SK-N-MC (cell line): Measurements from ENCODE around the gene PDZRN4.
A peak's percentile ranks its signal among the peaks of the same experiment; 100 is the strongest.

Experiments
- DNase-seq: peaks from one replicate; pipeline ENCODE4 v3.0.0-alpha.2; 2011; ENCODE audit warnings: low read depth, low spot score
- H3K27ac ChIP-seq: fragments of 200-600 bp; sonication (generic); 2 replicates; pipeline ENCODE4 v1.5.1; 2016; ENCODE audit warnings: mixed run types
- H3K36me3 ChIP-seq: fragments of 200-600 bp; sonication (generic); 2 replicates; pipeline ENCODE4 v1.6.1; 2017; ENCODE audit warnings: antibody characterized with exemption, low read length, mixed read lengths; ENCODE audit not compliant: insufficient read depth
- H3K4me3 ChIP-seq: fragments of 200-600 bp; sonication (generic); 2 replicates; pipeline ENCODE4 v1.5.1; 2016
- H3K9ac ChIP-seq: fragments of 200-600 bp; sonication (generic); 2 replicates; pipeline ENCODE4 v1.8.0; 2017; ENCODE audit warnings: mixed run types, mixed read lengths; ENCODE audit not compliant: insufficient read length
- H3K9me3 ChIP-seq: fragments of 200-600 bp; sonication (generic); 2 replicates; pipeline ENCODE4 v1.6.1; 2017; ENCODE audit warnings: low read depth, mild to moderate bottlenecking, antibody characterized with exemption, low read length, moderate library complexity, mixed read lengths
- EZH2 ChIP-seq: fragments of 200-600 bp; sonication (generic); IDR thresholded peaks from one replicate; pipeline ENCODE4 v1.6.1; 2017; ENCODE audit warnings: antibody characterized with exemption
- FOXP2 ChIP-seq: optimal IDR thresholded peaks from 2 replicates; pipeline ENCODE3; 2011; ENCODE audit warnings: mild to moderate bottlenecking, moderate library complexity; ENCODE audit not compliant: insufficient read depth; ENCODE audit errors: extremely low read length, control extremely low read depth
- POLR2AphosphoS5 ChIP-seq: IDR thresholded peaks from 2 replicates; pipeline ENCODE4 v1.6.1; 2012; ENCODE audit warnings: mild to moderate bottlenecking, low read depth, low read length, borderline replicate concordance

The PDZRN4 gene

DNA sequence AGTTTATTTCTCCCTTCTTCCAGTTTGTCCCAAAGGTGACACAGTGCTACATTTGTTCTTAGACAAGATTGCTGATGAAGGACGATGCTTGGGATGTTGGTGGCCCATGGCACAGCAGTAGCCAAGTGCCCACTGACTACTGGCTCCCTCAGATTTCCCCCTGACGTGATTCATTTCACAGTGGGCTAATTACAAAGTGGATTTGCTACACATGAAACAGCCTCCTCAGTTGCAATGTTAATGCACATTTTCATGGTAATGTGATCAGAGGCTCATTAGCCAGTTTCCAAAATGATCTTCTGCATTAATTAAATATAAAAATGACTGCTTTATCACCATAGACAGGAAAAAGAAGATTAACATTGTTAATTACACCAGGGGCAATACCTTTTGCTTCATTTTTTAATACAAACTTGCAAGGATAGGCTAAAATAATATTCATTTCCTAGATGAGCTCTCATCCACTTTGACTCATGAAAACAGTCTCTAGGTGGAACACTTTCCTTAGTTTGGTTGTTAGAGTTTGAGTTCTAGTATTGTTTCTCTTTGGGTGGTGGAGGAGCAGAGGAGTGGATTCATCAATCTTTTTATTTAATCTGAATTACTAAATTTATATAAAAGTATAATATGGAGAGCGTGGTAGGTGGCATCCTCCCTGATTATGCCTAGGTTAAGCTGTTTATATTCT, 250.9 kb downstream of the PDZRN4 start:
- Histone ChIP-seq H3K9me3 (no peaks in the 10 kb centered on the region), H3K9ac (no peak overlapping the region), H3K4me3 (no peak overlapping the region), H3K27ac (no peak overlapping the region), H3K36me3 (no peaks in the 10 kb centered on the region)
- TF ChIP-seq POLR2AphosphoS5 = no peak
- no peak for TF ChIP-seq EZH2
- TF ChIP-seq FOXP2 = no peak
- no peak for DNase-seq

DNA sequence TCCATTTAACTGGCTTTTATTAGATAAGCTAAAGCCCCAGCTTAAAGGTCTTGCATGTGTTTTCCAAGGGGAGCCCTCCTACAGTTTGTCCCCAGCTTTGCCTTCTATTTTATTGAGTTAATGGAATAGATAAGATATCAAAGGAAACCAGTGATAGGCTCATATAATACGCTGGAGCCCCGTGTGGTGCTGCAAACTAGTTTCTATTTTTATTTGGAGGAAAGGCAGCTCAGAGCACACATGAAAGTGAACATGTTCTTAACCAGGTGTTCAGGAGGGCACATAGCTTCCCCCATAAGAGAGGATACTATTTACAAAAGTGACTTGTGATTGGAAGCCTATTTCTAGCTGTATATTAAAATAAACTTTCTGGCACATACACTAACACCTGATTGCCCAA, 251.7 kb downstream of the PDZRN4 start:
- no peak overlapping the region for H3K9ac ChIP-seq
- no peaks in the 10 kb centered on the region for H3K36me3 ChIP-seq
- H3K4me3 ChIP-seq = no peak overlapping the region
- TF ChIP-seq POLR2AphosphoS5 (no peak), EZH2 (no peak), FOXP2 (no peak)
- H3K9me3 ChIP-seq = no peaks in the 10 kb centered on the region
- no peak overlapping the region for H3K27ac ChIP-seq
- no peak for DNase-seq

DNA sequence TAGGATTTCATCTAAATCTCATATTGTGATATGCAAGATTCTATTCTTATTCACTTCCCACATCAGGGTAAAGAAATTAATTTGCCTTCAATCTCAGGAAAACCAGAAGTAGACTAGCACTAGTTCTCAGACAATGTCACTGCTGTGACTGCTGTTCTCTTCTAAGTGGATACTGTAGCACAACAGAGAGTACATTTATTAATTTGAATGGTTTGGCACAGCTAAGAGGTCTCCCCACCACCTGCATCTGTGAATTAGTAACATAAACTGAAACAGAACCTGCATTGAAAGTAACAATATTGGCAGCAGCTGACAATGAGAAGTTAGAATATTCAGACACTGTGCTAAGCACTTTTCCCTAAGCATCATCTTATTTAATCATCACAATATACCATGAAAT, 253.1 kb downstream of the PDZRN4 start:
- no peaks in the 10 kb centered on the region for H3K36me3 ChIP-seq
- no peak overlapping the region for H3K9ac ChIP-seq
- no peak for DNase-seq
- no peaks in the 10 kb centered on the region for H3K9me3 ChIP-seq
- no peak overlapping the region for H3K27ac ChIP-seq
- no peak overlapping the region for H3K4me3 ChIP-seq
- TF ChIP-seq POLR2AphosphoS5 = no peak
- no peak for TF ChIP-seq EZH2
- TF ChIP-seq FOXP2 = no peak

DNA sequence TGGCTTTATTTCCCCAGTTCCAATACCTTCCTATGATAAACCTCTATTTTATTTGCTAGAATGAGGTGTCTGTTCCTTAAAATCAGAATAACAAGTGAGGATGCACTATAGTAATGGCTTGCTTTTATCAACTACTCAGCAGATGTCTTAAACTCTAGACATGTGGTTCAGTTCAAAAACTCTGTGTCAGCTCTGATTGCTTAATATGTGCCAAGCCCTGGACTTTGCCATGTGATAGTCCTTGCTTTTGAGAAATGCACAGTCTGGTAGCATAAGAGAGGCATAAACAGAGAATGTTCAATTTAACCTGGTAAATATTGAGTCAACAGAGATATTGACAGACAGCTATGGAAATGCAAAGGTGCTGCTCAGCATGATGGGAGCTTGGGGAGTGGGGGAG, 254.8 kb downstream of the PDZRN4 start:
- H3K36me3 ChIP-seq = no peaks in the 10 kb centered on the region
- no peaks in the 10 kb centered on the region for H3K9me3 ChIP-seq
- no peak for DNase-seq
- no peak overlapping the region for H3K27ac ChIP-seq
- TF ChIP-seq EZH2 (no peak), POLR2AphosphoS5 (no peak), FOXP2 (no peak)
- no peak overlapping the region for H3K4me3 ChIP-seq
- no peak overlapping the region for H3K9ac ChIP-seq

DNA sequence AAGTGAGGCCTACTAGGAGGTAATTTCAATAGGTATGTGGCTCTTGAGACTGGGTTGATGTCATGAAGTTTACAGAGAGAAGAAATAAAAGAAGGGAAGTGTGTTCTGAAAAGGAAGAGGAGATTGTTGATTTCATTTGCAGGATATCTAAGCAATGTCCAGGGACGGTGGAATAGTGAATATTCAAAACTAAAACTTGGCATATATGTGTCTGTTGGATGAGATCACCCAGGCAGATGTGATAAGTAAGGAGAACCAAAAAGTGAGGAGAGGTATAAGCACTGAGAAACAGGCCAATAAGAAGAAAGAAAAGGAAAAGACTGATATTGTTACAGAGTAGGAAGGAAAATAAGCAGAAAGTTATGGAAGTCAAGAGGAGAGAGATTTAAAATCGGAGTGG, 255.6 kb downstream of the PDZRN4 start:
- no peak for TF ChIP-seq FOXP2
- TF ChIP-seq EZH2 = no peak
- TF ChIP-seq POLR2AphosphoS5 = no peak
- no peak for DNase-seq
- no peaks in the 10 kb centered on the region for H3K9me3 ChIP-seq

DNA sequence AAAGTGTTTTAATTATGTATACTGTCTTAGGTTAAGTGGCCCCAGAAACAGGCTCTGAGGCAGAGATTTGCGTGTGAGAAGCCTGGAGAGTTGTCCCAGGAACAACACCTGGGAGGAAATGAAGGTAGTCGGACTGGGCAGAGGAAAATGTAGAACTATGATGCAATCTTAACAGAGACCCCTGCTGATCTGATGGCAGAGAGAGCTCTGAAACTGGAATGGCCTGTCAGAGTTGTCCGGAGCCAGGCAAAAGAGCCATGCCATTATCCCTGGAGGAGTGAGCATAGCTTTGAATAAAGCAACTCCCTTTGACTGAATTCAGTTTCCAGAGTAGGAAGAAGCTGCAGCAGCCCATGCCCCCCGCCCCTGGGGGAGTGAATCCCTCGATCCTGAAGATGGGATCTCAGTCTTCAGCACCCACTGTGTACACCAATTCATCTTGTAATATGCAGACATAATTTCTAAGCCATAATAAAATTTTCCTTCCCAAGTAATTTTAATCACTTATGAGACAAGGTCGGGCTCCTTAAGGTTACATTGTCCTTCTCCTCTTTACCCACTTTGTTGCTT, 264.8 kb downstream of the PDZRN4 start:
- no peak for DNase-seq
- no peak overlapping the region for H3K27ac ChIP-seq
- no peak overlapping the region for H3K4me3 ChIP-seq
- TF ChIP-seq FOXP2 = no peak
- TF ChIP-seq POLR2AphosphoS5 = no peak
- TF ChIP-seq EZH2 = no peak
- H3K9me3 ChIP-seq = no peaks in the 10 kb centered on the region
- no peaks in the 10 kb centered on the region for H3K36me3 ChIP-seq
- H3K9ac ChIP-seq = no peak overlapping the region

More for the DNA sequence above, 255.6 kb downstream of the PDZRN4 start:
- no peaks in the 10 kb centered on the region for H3K36me3 ChIP-seq
- no peak overlapping the region for H3K27ac ChIP-seq
- H3K4me3 ChIP-seq = no peak overlapping the region
- no peak overlapping the region for H3K9ac ChIP-seq

DNA sequence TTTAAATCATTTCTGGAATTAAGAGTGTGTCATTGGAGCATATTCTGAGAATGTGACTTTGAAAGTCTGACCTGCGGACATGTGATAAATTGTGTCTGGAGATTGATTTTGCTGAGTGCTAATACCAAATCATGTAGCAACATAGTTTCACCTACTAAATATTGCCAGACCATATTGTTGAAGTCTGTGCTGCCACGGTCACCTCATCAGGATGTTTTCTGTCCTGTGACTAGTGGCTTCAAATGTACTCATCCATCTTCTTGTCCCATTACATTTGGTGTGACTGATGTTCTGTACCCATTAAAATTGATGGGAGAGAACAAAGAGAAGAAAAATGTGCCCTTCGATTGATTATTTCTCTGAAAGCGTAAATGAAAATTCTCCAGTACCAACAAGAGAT, 265.3 kb downstream of the PDZRN4 start:
- Histone ChIP-seq H3K27ac (no peak overlapping the region), H3K9me3 (no peaks in the 10 kb centered on the region), H3K36me3 (no peaks in the 10 kb centered on the region), H3K9ac (no peak overlapping the region), H3K4me3 (no peak overlapping the region)
- DNase-seq = no peak
- TF ChIP-seq EZH2 = no peak
- no peak for TF ChIP-seq POLR2AphosphoS5

DNA sequence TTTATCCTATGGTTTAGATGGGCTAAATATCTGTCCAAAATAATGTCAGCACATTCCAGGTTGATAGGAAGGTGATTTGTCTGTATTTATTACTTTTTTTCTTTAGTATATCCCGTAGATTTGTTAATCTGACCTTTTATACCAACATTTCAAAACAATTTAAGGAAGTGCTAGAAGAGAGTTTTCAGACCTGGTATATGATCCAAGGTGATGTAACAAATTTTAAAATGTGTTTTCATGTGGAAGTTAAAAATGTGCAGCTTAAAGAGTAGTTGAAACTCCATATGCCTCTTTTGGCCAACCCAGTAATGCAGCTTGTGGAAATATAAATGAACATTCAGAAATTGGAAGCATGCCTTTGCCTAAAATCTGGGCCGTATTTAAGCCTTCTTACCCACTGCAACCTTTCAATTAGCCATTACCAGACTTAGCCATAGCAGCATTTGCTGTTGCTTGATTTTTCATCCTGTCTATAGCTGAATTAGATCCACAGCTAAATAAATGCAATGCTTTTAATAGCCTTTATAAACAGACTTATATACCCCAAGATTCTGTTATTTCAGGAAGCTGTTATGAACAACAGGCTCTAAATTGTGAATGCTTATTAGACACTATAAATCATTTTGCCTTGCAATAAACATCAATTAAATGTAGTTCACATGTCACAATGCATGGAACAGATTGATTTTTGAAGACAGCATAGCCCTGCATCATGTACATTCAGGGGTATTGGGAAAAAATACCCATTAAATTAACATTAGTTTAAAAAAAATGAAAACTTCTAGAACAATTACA, 271.2 kb downstream of the PDZRN4 start:
- TF ChIP-seq POLR2AphosphoS5 = no peak
- TF ChIP-seq EZH2 = no peak
- TF ChIP-seq FOXP2 = no peak
- H3K27ac ChIP-seq = peak overlapping the region; percentile 60; the same call in 1 of the 2 replicates
- peak overlapping the region; percentile 45 for H3K4me3 ChIP-seq
- DNase-seq = no peak
- no peaks in the 10 kb centered on the region for H3K36me3 ChIP-seq
- no peak overlapping the region for H3K9ac ChIP-seq
- H3K9me3 ChIP-seq = no peaks in the 10 kb centered on the region
